ENCODE results near the gene MFSD6.
"Not testable (repeated sequence)": the region's sequence is repeated elsewhere in the genome, so short reads cannot be mapped to it uniquely, and the experiment has no call there.

MFSD6 gene

GRCh38 chr2:190407662-190408537, at the start of gene MFSD6:
Gene MFSD6 (plus strand): TSS chr2:190408355. CDS start chr2:190436030, 27,675 bp downstream.
- DNase-seq (ENCODE audit: low read depth, low spot score): no peak

DNA sequence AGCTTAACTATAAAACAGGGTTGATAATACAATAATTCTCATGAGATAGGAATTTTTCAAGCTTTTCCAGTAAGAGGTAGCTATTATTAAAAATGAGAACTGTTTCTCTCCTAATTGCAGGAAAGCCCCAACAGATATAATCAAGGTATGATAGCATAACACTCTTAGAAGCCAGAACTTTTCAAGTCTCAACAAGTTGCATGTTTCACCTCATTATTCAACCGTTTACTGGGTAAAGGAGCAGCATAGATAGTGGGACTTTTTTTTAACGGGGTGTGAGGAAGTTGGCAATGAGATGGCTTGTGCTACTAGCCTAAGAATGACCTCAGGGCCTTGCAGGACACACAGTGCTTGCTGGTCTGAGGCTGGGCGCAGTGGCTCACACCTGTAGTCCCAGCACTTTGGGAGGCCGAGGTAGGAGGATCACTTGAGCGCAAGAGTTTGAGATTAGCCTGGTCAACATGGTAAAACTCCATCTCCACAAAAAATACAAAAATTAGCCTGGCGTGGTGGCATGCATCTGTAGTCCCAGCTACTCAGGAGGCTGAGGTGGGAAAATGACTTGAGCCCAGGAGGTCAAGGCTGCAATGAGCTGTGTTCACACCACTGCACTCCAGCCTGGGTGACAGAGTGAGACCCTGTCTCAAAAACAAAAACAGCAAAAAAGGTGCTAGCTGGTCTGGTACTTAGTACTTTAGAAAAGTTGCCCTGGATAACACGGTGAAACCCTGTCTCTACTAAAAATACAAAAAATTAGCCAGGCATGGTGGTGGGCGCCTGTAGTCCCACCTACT, 49.3 kb upstream of the MFSD6 start:
- DNase-seq (ENCODE audit: low read depth, low spot score): not testable (repeated sequence)

GRCh38 chr2:190360561-190360960, 47.6 kb upstream of the MFSD6 start:
- no peak for DNase-seq (ENCODE audit: low read depth, low spot score)

DNA sequence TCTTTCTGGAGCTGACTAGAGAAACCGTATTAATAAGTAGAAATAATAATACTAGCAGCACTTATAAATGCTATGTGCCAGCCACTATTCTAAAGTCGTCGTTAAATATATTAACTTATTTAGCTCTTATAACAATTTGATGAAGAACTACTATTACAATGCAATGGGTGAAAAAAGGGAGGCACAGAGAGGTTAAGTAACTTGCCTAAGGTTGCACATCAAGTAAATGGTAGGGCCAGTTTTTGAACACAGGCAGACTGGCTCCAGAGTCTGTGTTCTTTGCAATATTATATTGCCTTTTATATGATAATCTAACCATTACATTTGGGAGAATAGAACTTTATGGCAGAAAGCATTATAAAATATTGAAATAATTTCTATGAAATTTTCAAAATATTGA, 47.2 kb upstream of the MFSD6 start:
- no peak for DNase-seq (ENCODE audit: low read depth, low spot score)

DNA sequence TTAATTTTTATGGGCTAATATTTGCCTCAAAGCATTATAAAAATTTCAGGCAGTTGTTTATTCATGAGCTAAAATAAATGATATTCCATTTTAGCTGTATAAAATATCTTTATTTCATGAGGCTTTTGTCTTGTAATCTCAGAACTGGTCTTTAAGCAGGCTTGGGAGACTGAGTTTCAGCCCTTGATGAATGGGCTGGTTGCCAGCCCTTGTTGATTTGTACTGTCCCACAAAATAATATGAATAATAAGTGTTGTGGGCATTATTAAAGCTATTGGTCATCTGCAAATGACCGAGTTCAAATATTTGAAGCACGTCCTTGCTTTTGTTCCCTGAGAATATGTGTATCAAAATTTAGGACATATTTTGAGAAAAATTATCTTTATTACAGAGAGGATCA, 46.6 kb upstream of the MFSD6 start:
- no peak for DNase-seq (ENCODE audit: low read depth, low spot score)

DNA sequence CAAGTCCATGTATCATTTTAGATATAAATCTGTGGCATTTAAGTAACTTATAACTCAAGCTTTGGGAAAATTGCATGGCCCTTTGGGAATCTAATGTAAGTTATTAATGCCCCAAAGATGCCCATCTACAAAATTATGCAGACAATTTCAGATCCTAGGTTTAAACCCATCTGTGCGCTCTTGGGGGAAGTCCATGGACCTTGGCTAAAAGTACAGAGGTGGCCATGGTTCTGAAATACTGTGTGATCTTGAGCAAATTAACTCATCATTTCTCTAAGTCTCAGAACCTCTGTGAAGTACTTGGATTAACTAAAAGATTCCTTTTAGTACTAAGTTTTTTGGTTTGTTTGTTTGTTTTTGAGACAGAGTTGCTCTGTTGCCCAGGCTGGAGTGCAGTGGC, 45.3 kb upstream of the MFSD6 start:
- no peak for DNase-seq (ENCODE audit: low read depth, low spot score)

GRCh38 chr2:190365499-190366204, 42.5 kb upstream of the MFSD6 start:
- no peak for DNase-seq (ENCODE audit: low read depth, low spot score)

GRCh38 chr2:190366248-190366753, 41.9 kb upstream of the MFSD6 start:
- no peak for DNase-seq (ENCODE audit: low read depth, low spot score)

DNA sequence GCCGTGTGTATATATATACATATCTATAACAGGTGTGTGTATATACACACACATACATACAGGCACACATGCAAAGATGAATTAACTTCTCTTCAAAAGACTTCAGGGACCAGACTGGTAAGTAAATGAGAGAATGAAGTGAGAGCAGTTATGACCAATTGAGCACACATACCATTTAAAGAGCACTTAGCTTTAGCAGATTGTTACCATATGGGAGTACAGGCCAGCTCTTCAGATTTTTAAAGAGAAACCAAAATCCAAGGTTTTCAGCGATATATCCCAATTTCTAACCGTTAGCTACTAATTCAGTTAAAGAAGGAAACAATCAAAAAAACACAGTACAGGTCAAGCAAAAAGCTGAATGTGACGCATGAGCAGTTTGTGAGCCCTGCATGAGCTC, 41.1 kb upstream of the MFSD6 start:
- DNase-seq (ENCODE audit: low read depth, low spot score): no peak

DNA sequence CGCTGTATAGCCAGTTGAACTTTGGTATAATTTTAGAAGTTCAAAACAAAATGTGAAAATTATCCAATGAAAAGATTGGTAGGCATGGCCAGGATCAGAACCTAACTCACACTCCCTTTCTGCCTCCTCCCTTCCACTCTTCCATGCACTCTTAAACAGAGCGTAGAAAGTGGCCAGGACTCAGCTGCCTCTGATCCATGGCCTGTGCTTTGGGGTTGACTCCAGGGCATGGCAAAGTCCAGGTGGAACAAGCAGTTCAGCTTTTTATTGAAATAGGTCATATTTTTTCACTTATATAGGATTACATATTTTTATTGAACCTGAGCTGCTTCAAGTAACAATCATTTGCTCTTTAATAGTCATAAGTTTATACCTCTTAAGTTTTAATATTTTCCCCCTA, 38.5 kb upstream of the MFSD6 start:
- no peak for DNase-seq (ENCODE audit: low read depth, low spot score)

GRCh38 chr2:190376083-190376482, 32.1 kb upstream of the MFSD6 start:
- DNase-seq (ENCODE audit: low read depth, low spot score): no peak

- DNase-seq (ENCODE audit: low read depth, low spot score): no peak
Observed at GRCh38 chr2:190376591-190377245, 31.4 kb upstream of the MFSD6 start.

DNA sequence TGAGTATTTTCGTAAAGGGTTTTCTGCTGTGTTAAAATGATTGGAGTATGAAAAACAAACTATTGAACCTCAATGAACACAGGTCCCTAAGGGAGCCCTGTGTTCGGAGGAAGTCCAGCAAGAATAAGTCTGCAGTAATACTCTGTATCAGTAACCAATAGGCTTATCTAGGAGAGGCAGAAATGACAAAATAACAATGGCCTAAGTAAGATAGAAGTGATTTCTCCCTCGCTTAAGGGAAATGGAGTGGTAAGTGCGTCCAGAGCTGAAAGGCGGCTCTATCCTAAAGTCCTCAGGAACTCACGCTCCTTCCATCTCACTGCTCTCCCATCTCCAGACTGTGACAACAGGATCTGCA, 29.3 kb upstream of the MFSD6 start:
- no peak for DNase-seq (ENCODE audit: low read depth, low spot score)

GRCh38 chr2:190379249-190379964, 28.7 kb upstream of the MFSD6 start:
- DNase-seq (ENCODE audit: low read depth, low spot score): no peak

DNA sequence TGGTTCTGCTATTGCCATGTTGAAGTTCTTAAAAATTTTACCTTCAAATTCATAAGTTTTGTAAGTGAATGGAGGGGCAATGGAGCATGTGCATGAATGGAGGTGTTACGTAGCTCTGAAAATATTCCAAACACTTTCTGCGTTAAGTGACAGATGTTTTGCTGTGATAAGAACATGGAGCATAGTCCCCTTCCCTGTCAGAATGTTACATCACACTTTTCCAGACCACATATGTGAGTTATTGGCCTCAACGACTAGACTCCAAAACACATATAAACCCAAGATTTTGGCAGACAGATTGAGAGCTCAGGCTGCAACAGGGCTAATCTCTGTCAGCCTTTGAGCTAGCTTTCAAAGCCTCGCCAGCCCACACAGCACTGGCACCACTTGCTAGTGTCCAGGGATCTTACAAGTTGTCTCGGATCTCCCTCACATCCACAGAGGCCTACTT, 27.2 kb upstream of the MFSD6 start:
- DNase-seq (ENCODE audit: low read depth, low spot score): no peak

DNA sequence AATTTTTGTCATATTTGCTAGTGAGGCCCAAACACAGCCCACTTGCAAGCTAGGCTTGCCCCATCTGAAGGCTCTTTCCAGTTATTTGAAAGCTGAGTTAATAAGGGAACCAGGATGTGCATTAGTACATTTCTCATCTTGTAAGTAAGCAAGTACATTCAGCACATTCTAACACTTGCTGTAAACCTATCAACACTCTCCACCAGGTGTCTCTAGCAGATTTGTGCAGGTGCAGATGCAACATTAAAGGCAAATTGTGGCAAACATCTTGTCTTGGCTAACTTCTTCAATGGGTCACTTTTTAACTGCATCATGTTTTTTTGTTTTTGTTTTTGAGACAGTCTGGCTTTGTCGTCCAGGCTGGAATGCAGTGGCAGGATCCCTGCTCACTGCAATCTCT, 25.3 kb upstream of the MFSD6 start:
- DNase-seq (ENCODE audit: low read depth, low spot score): no peak

- no peak for DNase-seq (ENCODE audit: low read depth, low spot score)
Observed at GRCh38 chr2:190387422-190387821, 20.7 kb upstream of the MFSD6 start.

GRCh38 chr2:190396271-190396670, 11.9 kb upstream of the MFSD6 start:
- no peak for DNase-seq (ENCODE audit: low read depth, low spot score)

- no peak for DNase-seq (ENCODE audit: low read depth, low spot score)
Observed at GRCh38 chr2:190402986-190403603, 5.1 kb upstream of the MFSD6 start.

- no peak for DNase-seq (ENCODE audit: low read depth, low spot score)
Observed at GRCh38 chr2:190404487-190404886, 3.7 kb upstream of the MFSD6 start.
